GM12878 (cell line): ENCODE data around the gene LST1. TPM values are rescaled to one million over a fixed set of nuclear protein-coding genes. Genes with fewer than 3 reads are reported as not detected.

ENCODE experiments used
- ATAC-seq: fragments of 200-7000 bp; cut with Tn5 transposase; 3 replicates; pipeline ENCODE4 v1.9.1; 2020; ENCODE audit warnings: mild to moderate bottlenecking, moderate library complexity
- BruUV-seq: library from RNA; stranded (reverse); fragments of 400-500 nt; replicated peaks from 2 replicates; lab custom pipeline; 2021; lab: Mats Ljungman, UMichigan
- CTCF ChIA-PET: fragments of 300-600 bp; sonication (Branson Sonifier 250); formaldehyde crosslinking; extraction: SDS; loops from one replicate; lab custom pipeline; 2021; ENCODE audit warnings: inconsistent platforms; lab: Yijun Ruan, JAX
- POLR2A ChIA-PET: fragments of 350-600 bp; formaldehyde crosslinking; extraction: SDS; loops from one replicate; lab custom pipeline; 2021; ENCODE audit warnings: inconsistent platforms; lab: Charles Lee
- RAD21 ChIA-PET: fragments of 300-600 bp; sonication (Branson Sonifier 250); formaldehyde crosslinking; loops from one replicate; lab custom pipeline; 2023; ENCODE audit warnings: antibody characterized with exemption; ENCODE audit not compliant: unreplicated experiment; lab: Charles Lee
- SMC1A ChIA-PET: fragments of 300-600 bp; sonication (Branson Sonifier 250); formaldehyde crosslinking; loops from one replicate; lab custom pipeline; 2023; ENCODE audit not compliant: unreplicated experiment, uncharacterized antibody; lab: Charles Lee
- DNase-seq: peaks from one replicate; pipeline ENCODE4 v3.0.0-alpha.2; 2011; ENCODE audit warnings: low read depth, low spot score
- FAIRE-seq: peaks from 3 replicates; lab custom pipeline; 2011; peaks lifted over from hg19 to GRCh38; lab: Jason Lieb, UNC
- H2AFZ ChIP-seq: 2 replicates; pipeline ENCODE4 v1.6.0; 2011; ENCODE audit warnings: low read depth, low read length, control low read depth; ENCODE audit not compliant: control insufficient read depth
- H3K27ac ChIP-seq: 2 replicates; pipeline ENCODE4 v1.5.1; 2011; ENCODE audit warnings: control low read depth; ENCODE audit not compliant: control insufficient read depth, insufficient read depth
- H3K27me3 ChIP-seq, 2 experiments: replicated peaks in 1 of 2; 2 replicates each; pipeline versions ENCODE4 v1.6.0 to v1.6.1; 2011; ENCODE audit warnings: low read length in 1 of 2; ENCODE audit not compliant: control insufficient read depth in 2 of 2, insufficient read depth in 2 of 2
- H3K36me3 ChIP-seq, 2 experiments: 2 replicates each; pipeline ENCODE4 v1.5.1; 2011; ENCODE audit warnings: low read length in 1 of 2; ENCODE audit not compliant: control insufficient read depth in 2 of 2, insufficient read depth in 2 of 2
- H3K4me1 ChIP-seq: 2 replicates; pipeline ENCODE4 v1.6.1; 2011; ENCODE audit warnings: mild to moderate bottlenecking, low read length, moderate library complexity, mixed read lengths; ENCODE audit not compliant: control insufficient read depth, insufficient read depth
- H3K4me2 ChIP-seq: 2 replicates; pipeline ENCODE4 v1.6.0; 2011; ENCODE audit warnings: control low read depth; ENCODE audit not compliant: control insufficient read depth, insufficient read depth
- H3K4me3 ChIP-seq: fragments of 200-600 bp; sonication (generic); 2 replicates; pipeline ENCODE4 v1.5.1; 2016
- H3K79me2 ChIP-seq: 2 replicates; pipeline ENCODE4 v1.6.0; 2011; ENCODE audit warnings: low read length; ENCODE audit not compliant: control insufficient read depth, insufficient read depth
- H3K9ac ChIP-seq: 2 replicates; pipeline ENCODE4 v1.8.0; 2011; ENCODE audit warnings: low read length, control low read depth, mixed read lengths; ENCODE audit not compliant: control insufficient read depth, insufficient read depth
- H3K9me3 ChIP-seq: replicated peaks from 3 replicates; pipeline ENCODE4 v1.5.1; 2011; ENCODE audit warnings: mild to moderate bottlenecking, low read length; ENCODE audit not compliant: control insufficient read depth, insufficient read depth
- H4K20me1 ChIP-seq: 2 replicates; pipeline ENCODE4 v1.6.0; 2011; ENCODE audit not compliant: control insufficient read depth, insufficient read depth
- DPF2 ChIP-seq: fragments of 450-650 bp; IDR thresholded peaks from 2 replicates; pipeline ENCODE4 v1.6.1; 2017; ENCODE audit warnings: mild to moderate bottlenecking
- EED ChIP-seq: sonication (generic); IDR thresholded peaks from 2 replicates; pipeline ENCODE4 v1.6.1; 2016; ENCODE audit warnings: antibody characterized with exemption, low read depth
- ETV6 ChIP-seq, 2 experiments: fragments of 450-650 bp in 1 of 2; IDR thresholded peaks in 1 of 2; conservative IDR thresholded peaks in 1 of 2; 2 replicates each; pipeline ENCODE4 v1.6.1; 2014; ENCODE audit warnings: antibody characterized with exemption in 1 of 2, borderline replicate concordance in 1 of 2, low read depth in 1 of 2, mild to moderate bottlenecking in 1 of 2, moderate library complexity in 1 of 2
- IKZF1 ChIP-seq: fragments of 450-650 bp; conservative IDR thresholded peaks from 2 replicates; pipeline ENCODE4 v1.6.1; 2017; ENCODE audit warnings: antibody characterized with exemption, mild to moderate bottlenecking
- POLR2A ChIP-seq: IDR thresholded peaks from 2 replicates; pipeline ENCODE4 v1.6.1; 2011; ENCODE audit warnings: low read depth, mild to moderate bottlenecking, low read length
- POLR2AphosphoS2 ChIP-seq: IDR thresholded peaks from 2 replicates; pipeline ENCODE4 v1.6.1; 2011; ENCODE audit warnings: low read depth, mild to moderate bottlenecking, low read length, improper control_type of control experiment, moderate library complexity
- RUNX3 ChIP-seq: IDR thresholded peaks from 2 replicates; pipeline ENCODE4 v1.6.1; 2012; ENCODE audit warnings: low read length, inconsistent platforms
- SMC3 ChIP-seq: IDR thresholded peaks from 2 replicates; pipeline ENCODE4 v1.6.1; 2011; ENCODE audit warnings: low read length, improper control_type of control experiment, borderline replicate concordance
- WGBS: methylation state at CpG from one replicate; pipeline ENCODE4 v1.1.6; 2016; ENCODE audit warnings: low lambda C conversion rate; ENCODE audit not compliant: insufficient replicate concordance, insufficient coverage; ENCODE audit errors: missing lambda C conversion rate; 5-methylcytosine and 5-hydroxymethylcytosine counted together
- in situ Hi-C: fragments of 300-500 bp; cut with MboI; formaldehyde crosslinking; loops from 9 replicates; pipeline ENCODE4 v1.14.3; 2018; ENCODE audit warnings: mixed read lengths
- intact Hi-C: fragments of 100-400 bp; cut with micrococcal nuclease; formaldehyde crosslinking; loops from one replicate; pipeline ENCODE4 v1.14.2; 2022; ENCODE audit not compliant: unreplicated experiment
- polyA plus RNA-seq, 11 experiments: library from polyadenylated mRNA; depleted of rRNA in 4 of 11; unstranded in 6 of 11; stranded (reverse) in 5 of 11; fragments of >200 nt; fragmentation: Nextera tagmentation in 4 of 11; fragmentation: Illumina TruSeq in 1 of 11; extraction: Ambion mirVana in 4 of 11; extraction: Trizol in 1 of 11; gene quantifications; 1 replicate in 1 of 11; 2 replicates in 10 of 11; pipeline versions ENCODE4 v1.2.1 to v1.2.3, GENCODE V29; 2011 to 2016; ENCODE audit warnings: inconsistent platforms in 2 of 11, missing spikeins in 2 of 11, low read depth in 1 of 11
- total RNA-seq, 4 experiments: library from RNA; depleted of rRNA in 3 of 4; stranded (reverse); fragments of >200 nt in 3 of 4; fragmentation: Illumina TruSeq in 1 of 4; extraction: Trizol in 1 of 4; gene quantifications; 2 replicates each; pipeline versions ENCODE4 v1.2.1 to v1.2.3, GENCODE V29; 2013 to 2021
- TF ChIP-seq, protein P1 (sequence below): fragments of 450-650 bp; IDR thresholded peaks from 2 replicates; pipeline ENCODE4 v1.6.1; 2017; ENCODE audit warnings: mild to moderate bottlenecking, moderate library complexity
- TF ChIP-seq, protein P2 (sequence below): fragments of 450-650 bp; IDR thresholded peaks from 2 replicates; pipeline ENCODE4 v1.6.1; 2017; ENCODE audit warnings: low read depth, mild to moderate bottlenecking, moderate library complexity
- TF ChIP-seq, protein P3 (sequence below): fragments of 450-650 bp; IDR thresholded peaks from 2 replicates; pipeline ENCODE4 v1.6.1; 2017; ENCODE audit warnings: antibody characterized with exemption, mild to moderate bottlenecking, moderate library complexity

Gene LST1
- total and polyA plus RNA-seq, 10 of the 15 experiments (the other 5 are each of a cell fraction or from before 2014, with no cell fraction given) = 4.1 to 35.5 (median 16.4) TPM

DNA sequence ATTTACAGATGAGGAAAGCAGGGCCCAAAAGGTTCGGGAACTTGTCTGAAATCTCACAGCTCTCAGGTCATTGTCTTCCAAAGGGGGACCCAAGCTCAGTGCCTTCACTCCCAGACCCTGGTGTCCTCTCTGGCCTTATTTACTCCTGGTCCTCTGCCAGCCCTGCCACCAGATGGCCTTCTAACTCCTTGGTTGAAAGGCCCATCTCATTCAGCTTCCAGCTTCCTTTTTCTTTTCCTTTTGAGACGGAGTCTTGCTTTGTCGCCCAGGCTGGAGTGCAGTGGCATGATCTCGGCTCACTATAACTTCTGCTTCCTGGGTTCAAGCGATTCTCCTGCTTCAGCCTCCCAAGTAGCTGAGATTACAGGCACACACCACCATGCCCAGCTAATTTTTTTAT, 34.7 kb upstream of the LST1 start (continued):
- TF ChIP-seq, protein P1, sequence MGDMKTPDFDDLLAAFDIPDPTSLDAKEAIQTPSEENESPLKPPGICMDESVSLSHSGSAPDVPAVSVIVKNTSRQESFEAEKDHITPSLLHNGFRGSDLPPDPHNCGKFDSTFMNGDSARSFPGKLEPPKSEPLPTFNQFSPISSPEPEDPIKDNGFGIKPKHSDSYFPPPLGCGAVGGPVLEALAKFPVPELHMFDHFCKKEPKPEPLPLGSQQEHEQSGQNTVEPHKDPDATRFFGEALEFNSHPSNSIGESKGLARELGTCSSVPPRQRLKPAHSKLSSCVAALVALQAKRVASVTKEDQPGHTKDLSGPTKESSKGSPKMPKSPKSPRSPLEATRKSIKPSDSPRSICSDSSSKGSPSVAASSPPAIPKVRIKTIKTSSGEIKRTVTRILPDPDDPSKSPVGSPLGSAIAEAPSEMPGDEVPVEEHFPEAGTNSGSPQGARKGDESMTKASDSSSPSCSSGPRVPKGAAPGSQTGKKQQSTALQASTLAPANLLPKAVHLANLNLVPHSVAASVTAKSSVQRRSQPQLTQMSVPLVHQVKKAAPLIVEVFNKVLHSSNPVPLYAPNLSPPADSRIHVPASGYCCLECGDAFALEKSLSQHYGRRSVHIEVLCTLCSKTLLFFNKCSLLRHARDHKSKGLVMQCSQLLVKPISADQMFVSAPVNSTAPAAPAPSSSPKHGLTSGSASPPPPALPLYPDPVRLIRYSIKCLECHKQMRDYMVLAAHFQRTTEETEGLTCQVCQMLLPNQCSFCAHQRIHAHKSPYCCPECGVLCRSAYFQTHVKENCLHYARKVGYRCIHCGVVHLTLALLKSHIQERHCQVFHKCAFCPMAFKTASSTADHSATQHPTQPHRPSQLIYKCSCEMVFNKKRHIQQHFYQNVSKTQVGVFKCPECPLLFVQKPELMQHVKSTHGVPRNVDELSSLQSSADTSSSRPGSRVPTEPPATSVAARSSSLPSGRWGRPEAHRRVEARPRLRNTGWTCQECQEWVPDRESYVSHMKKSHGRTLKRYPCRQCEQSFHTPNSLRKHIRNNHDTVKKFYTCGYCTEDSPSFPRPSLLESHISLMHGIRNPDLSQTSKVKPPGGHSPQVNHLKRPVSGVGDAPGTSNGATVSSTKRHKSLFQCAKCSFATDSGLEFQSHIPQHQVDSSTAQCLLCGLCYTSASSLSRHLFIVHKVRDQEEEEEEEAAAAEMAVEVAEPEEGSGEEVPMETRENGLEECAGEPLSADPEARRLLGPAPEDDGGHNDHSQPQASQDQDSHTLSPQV = peak; percentile 47; the same call in 1 of the 2 replicates
- peak; percentile 95 for TF ChIP-seq SMC3
- TF ChIP-seq, protein P2, sequence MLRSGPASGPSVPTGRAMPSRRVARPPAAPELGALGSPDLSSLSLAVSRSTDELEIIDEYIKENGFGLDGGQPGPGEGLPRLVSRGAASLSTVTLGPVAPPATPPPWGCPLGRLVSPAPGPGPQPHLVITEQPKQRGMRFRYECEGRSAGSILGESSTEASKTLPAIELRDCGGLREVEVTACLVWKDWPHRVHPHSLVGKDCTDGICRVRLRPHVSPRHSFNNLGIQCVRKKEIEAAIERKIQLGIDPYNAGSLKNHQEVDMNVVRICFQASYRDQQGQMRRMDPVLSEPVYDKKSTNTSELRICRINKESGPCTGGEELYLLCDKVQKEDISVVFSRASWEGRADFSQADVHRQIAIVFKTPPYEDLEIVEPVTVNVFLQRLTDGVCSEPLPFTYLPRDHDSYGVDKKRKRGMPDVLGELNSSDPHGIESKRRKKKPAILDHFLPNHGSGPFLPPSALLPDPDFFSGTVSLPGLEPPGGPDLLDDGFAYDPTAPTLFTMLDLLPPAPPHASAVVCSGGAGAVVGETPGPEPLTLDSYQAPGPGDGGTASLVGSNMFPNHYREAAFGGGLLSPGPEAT = peak; percentile 53
- TF ChIP-seq IKZF1 = peak; percentile 74; the same call in 1 of the 2 replicates

DNA sequence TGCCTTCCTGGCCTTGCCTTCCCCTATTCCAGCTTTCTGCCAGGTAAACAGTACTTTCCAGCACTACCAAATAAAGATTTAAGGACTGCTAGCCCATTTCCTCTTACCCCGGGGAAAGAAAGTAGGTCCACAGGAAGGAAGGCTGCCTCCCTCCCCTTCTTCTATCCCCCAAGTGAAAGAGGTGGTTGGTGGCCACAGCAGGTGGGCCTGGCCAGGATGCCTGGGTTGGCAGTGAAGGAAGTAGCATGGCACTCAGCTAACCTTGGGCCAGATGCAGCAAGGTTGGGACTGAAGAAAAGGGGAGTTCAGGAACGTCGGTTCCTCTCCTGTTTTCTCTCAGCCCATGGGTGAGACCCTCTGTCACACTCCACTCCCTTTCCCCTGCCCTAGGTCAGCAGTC, 29.8 kb upstream of the LST1 start:
- WGBS = 2% methylated on average over 3 of the region's 3 CpGs

More for the DNA sequence above, 29.8 kb upstream of the LST1 start:
- peak overlapping the region; percentile 66 for H3K27ac ChIP-seq
- TF ChIP-seq ETV6 (conservative IDR thresholded peaks at IDR 0.05 in 1 of 2, IDR thresholded peaks at IDR 0.05 in 1 of 2; ENCODE audit: borderline replicate concordance in 1 of 2, low read depth in 1 of 2) (peak in 1 of 2 experiments; percentile 83; a peak in 2 of 4 replicates), POLR2A (0 out of 2 replicates have a peak, but pooled peaks have one; percentile 21), DPF2 (0 out of 2 replicates have a peak, but pooled peaks have one; percentile 26), EED (peak; percentile 58), POLR2AphosphoS2 (no peak), RUNX3 (peak; percentile 24; the same call in 1 of the 2 replicates)
- TF ChIP-seq, protein P3, sequence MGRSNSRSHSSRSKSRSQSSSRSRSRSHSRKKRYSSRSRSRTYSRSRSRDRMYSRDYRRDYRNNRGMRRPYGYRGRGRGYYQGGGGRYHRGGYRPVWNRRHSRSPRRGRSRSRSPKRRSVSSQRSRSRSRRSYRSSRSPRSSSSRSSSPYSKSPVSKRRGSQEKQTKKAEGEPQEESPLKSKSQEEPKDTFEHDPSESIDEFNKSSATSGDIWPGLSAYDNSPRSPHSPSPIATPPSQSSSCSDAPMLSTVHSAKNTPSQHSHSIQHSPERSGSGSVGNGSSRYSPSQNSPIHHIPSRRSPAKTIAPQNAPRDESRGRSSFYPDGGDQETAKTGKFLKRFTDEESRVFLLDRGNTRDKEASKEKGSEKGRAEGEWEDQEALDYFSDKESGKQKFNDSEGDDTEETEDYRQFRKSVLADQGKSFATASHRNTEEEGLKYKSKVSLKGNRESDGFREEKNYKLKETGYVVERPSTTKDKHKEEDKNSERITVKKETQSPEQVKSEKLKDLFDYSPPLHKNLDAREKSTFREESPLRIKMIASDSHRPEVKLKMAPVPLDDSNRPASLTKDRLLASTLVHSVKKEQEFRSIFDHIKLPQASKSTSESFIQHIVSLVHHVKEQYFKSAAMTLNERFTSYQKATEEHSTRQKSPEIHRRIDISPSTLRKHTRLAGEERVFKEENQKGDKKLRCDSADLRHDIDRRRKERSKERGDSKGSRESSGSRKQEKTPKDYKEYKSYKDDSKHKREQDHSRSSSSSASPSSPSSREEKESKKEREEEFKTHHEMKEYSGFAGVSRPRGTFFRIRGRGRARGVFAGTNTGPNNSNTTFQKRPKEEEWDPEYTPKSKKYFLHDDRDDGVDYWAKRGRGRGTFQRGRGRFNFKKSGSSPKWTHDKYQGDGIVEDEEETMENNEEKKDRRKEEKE = no peak
- peaks cover 0 to 4% of the 10 kb centered on the region in 2 experiments; a peak in 2 of 4 replicates for H3K36me3 ChIP-seq
- CTCF ChIA-PET = interaction anchor here (1.3 to 34.8 kb wide), 3 partner anchors 12 to 32 kb away, joined by 4 to 2098 read pairs (median 34); partner anchors contain the start of genes LST1, LTB, NCR3 and TNF
- H4K20me1 ChIP-seq = no peaks in the 10 kb centered on the region
- ATAC-seq (no peak), FAIRE-seq (no peak), DNase-seq (no peak)
- RAD21 ChIA-PET = interaction anchor here (0.9 to 15.9 kb wide), 5 partner anchors 12 to 61 kb away, joined by 3 to 620 read pairs (median 5); partner anchors contain the start of genes LST1, LTB, NCR3 and TNF
- intact Hi-C loops = no loop called here
- peak overlapping the region; percentile 75 for H3K4me2 ChIP-seq
- H3K27me3 ChIP-seq = no peaks in the 10 kb centered on the region
- no peak overlapping the region for H3K4me3 ChIP-seq
- H3K79me2 ChIP-seq = peaks cover 16% of the 10 kb centered on the region
- H3K9ac ChIP-seq = no peak overlapping the region; the same call in 1 of the 2 replicates
- SMC1A ChIA-PET = interaction anchor here (0.8 to 34.7 kb wide), 4 partner anchors 9 to 83 kb away, joined by 3 to 1989 read pairs (median 4); partner anchors contain the start of genes LST1, LTA, LTB and NCR3
- BruUV-seq = no TSS peak
- in situ Hi-C loops = loop anchor here (25.0 kb wide), 2 partner anchors 1056 to 1406 kb away; partner anchors contain the start of genes BRD2 and HLA-DMA
- no peak overlapping the region for H2AFZ ChIP-seq
- peaks cover 52% of the 10 kb centered on the region for H3K4me1 ChIP-seq
- POLR2A ChIA-PET = interaction anchor here (0.6 to 9.1 kb wide), 7 partner anchors 13 to 44 kb away, joined by 3 to 255 read pairs (median 4); partner anchors contain the start of genes LST1, LTB, NCR3 and TNF
- no peaks in the 10 kb centered on the region for H3K9me3 ChIP-seq
